GM20000 (cell line): ENCODE results near the gene CELF1.

Experiments
- DNase-seq: peaks from one replicate; pipeline ENCODE4 v3.0.0; 2012; ENCODE audit warnings: low spot score
- CTCF ChIP-seq: IDR thresholded peaks from 2 replicates; pipeline ENCODE4 v1.5.1; 2012; ENCODE audit warnings: mild to moderate bottlenecking, control low read depth; ENCODE audit errors: extremely low read depth, missing control alignments

The CELF1 gene

GRCh38 chr11:47445840-47446239 is 107.1 kb downstream of the CELF1 start:
- no peak for DNase-seq
- no peak for TF ChIP-seq CTCF

GRCh38 chr11:47443817-47444216 is 109.1 kb downstream of the CELF1 start:
- DNase-seq = no peak
- no peak for TF ChIP-seq CTCF

- TF ChIP-seq CTCF = no peak
- DNase-seq = no peak
Observed at GRCh38 chr11:47443028-47443700, 109.8 kb downstream of the CELF1 start.

GRCh38 chr11:47442514-47442913 is 110.4 kb downstream of the CELF1 start:
- no peak for TF ChIP-seq CTCF
- no peak for DNase-seq

- TF ChIP-seq CTCF = no peak
- DNase-seq = no peak
Observed at GRCh38 chr11:47441421-47441820, 111.5 kb downstream of the CELF1 start.

- TF ChIP-seq CTCF = no peak
- no peak for DNase-seq
Observed at GRCh38 chr11:47440054-47440476, 112.9 kb downstream of the CELF1 start.

GRCh38 chr11:47438721-47439120 is 114.2 kb downstream of the CELF1 start:
- TF ChIP-seq CTCF = no peak

More at GRCh38 chr11:47438721-47439120, 114.2 kb downstream of the CELF1 start:
- DNase-seq = no peak
